ENCODE results near the gene KPNA2. TPM values are rescaled to one million over a fixed set of nuclear protein-coding genes. Genes with fewer than 3 reads are reported as not detected.
A peak's percentile ranks its signal among the peaks of the same experiment; 100 is the strongest.

KPNA2 gene
- total RNA-seq, 1 experiment from 2014 or later: 481 TPM

DNA sequence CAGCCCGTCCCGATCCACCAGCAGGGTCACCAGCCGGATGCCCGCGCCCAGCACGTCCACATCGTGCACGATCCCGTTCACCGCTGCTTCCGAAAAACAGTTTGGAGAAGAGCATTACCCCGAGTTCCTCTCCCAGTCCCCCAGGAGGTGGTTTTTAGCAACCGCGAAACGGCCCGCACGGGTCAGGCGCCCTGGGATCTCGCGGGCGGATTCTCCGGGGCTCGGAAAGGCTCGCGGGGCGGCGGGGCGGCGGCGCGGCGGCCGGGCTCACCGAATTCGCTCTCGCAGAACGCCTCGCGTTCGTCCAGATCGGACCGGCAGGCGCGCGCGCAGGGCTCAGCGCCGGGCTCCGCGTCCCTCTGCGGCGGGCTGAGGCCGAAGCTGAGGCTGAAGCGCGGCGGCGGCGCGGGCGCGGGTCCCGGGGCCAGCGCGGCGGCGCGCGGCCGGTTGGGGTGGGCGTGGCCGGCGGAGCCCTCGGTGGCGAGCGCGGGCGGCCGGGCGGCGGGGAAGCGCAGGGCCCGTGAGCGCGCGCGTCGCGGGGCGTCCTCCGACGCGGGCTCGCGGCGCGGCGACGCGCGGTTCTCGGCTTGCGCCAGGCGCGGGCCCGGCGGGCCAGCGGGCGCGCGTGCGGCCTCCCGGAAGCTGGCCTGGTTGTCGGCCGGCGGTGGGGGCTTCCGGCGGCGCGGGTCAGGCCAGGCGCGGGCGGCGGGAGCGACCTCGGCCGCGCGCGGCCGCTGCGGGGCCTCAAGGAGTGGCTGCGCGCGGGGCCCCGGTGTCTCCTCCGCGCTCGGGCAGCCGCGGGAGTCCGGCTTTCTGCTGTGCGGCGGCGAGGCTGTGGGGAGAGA is 42.2 kb upstream of the KPNA2 start:
- Histone ChIP-seq H3K27me3 (replicated peaks; ENCODE audit: insufficient read depth, low read depth, low read length, poor library complexity) (no peaks in the 10 kb centered on the region), H3K36me3 (ENCODE audit: insufficient read depth, low read length, poor library complexity, severe bottlenecking) (no peaks in the 10 kb centered on the region), H3K27ac (ENCODE audit: low read depth, low read length, poor library complexity, severe bottlenecking) (peak overlapping the region; percentile 93), H3K4me3 (ENCODE audit: low read depth, low read length, poor library complexity, severe bottlenecking) (peak overlapping the region; percentile 83), H3K9me3 (ENCODE audit: low read depth, low read length, poor library complexity, severe bottlenecking) (no peaks in the 10 kb centered on the region), H3K4me1 (ENCODE audit: insufficient read depth, low read length, poor library complexity, severe bottlenecking) (peaks cover 10% of the 10 kb centered on the region)
- no TSS peak for BruUV-seq (replicated peaks)
- peak; percentile 91 for DNase-seq (ENCODE audit: low spot score)
- TF ChIP-seq EZH2 (IDR thresholded peaks at IDR 0.05; ENCODE audit: borderline replicate concordance, low read depth, low read length, poor library complexity, severe bottlenecking): no peak
- TF ChIP-seq, protein P1, sequence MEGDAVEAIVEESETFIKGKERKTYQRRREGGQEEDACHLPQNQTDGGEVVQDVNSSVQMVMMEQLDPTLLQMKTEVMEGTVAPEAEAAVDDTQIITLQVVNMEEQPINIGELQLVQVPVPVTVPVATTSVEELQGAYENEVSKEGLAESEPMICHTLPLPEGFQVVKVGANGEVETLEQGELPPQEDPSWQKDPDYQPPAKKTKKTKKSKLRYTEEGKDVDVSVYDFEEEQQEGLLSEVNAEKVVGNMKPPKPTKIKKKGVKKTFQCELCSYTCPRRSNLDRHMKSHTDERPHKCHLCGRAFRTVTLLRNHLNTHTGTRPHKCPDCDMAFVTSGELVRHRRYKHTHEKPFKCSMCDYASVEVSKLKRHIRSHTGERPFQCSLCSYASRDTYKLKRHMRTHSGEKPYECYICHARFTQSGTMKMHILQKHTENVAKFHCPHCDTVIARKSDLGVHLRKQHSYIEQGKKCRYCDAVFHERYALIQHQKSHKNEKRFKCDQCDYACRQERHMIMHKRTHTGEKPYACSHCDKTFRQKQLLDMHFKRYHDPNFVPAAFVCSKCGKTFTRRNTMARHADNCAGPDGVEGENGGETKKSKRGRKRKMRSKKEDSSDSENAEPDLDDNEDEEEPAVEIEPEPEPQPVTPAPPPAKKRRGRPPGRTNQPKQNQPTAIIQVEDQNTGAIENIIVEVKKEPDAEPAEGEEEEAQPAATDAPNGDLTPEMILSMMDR (conservative IDR thresholded peaks at IDR 0.05; ENCODE audit: low read depth, low read length): no peak
- intact Hi-C loops (cut with micrococcal nuclease; ENCODE audit: unreplicated experiment): no loop called here
- ChIA-PET POLR2A (ENCODE audit: low non-redundant PET) (interaction anchor here (0.6 kb wide), 1 partner anchor 276 kb away, joined by 11 read pairs; the partner anchor contains the start of gene NOL11), CTCF (no interaction called here)

DNA sequence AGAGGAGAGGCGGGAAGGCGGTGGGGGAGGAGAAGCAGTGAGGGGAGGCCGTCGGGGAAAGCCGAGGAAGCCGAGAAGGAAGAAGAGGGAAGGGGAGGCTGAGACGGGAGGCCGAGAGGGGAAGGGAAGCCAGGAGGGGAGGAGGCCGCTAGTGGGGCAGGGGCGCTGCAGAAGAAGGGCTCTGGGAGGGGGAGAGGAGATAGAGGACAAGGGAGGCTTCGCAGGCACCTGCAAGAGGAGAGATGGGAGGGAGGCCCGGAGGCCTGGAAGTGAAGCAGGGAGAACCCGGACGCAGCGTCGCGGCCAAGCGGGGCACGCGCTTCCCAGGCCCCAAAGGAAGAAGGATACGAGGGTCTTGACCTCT is 41.6 kb upstream of the KPNA2 start:
- POLR2A ChIA-PET (ENCODE audit: low non-redundant PET): no interaction called here
- Histone ChIP-seq H3K9me3 (ENCODE audit: low read depth, low read length, poor library complexity, severe bottlenecking) (no peaks in the 10 kb centered on the region), H3K4me3 (ENCODE audit: low read depth, low read length, poor library complexity, severe bottlenecking) (peak overlapping the region; percentile 83), H3K27ac (ENCODE audit: low read depth, low read length, poor library complexity, severe bottlenecking) (peak overlapping the region; percentile 93), H3K27me3 (replicated peaks; ENCODE audit: insufficient read depth, low read depth, low read length, poor library complexity) (no peaks in the 10 kb centered on the region), H3K4me1 (ENCODE audit: insufficient read depth, low read length, poor library complexity, severe bottlenecking) (peaks cover 10% of the 10 kb centered on the region), H3K36me3 (ENCODE audit: insufficient read depth, low read length, poor library complexity, severe bottlenecking) (no peaks in the 10 kb centered on the region)
- CTCF ChIA-PET: no interaction called here
- no peak for DNase-seq (ENCODE audit: low spot score)
- no TSS peak for BruUV-seq (replicated peaks)
- intact Hi-C loops (cut with micrococcal nuclease; ENCODE audit: unreplicated experiment): no loop called here
- TF ChIP-seq EZH2 (IDR thresholded peaks at IDR 0.05; ENCODE audit: borderline replicate concordance, low read depth, low read length, poor library complexity, severe bottlenecking): no peak
- TF ChIP-seq, protein P1 (conservative IDR thresholded peaks at IDR 0.05; ENCODE audit: low read depth, low read length): no peak

DNA sequence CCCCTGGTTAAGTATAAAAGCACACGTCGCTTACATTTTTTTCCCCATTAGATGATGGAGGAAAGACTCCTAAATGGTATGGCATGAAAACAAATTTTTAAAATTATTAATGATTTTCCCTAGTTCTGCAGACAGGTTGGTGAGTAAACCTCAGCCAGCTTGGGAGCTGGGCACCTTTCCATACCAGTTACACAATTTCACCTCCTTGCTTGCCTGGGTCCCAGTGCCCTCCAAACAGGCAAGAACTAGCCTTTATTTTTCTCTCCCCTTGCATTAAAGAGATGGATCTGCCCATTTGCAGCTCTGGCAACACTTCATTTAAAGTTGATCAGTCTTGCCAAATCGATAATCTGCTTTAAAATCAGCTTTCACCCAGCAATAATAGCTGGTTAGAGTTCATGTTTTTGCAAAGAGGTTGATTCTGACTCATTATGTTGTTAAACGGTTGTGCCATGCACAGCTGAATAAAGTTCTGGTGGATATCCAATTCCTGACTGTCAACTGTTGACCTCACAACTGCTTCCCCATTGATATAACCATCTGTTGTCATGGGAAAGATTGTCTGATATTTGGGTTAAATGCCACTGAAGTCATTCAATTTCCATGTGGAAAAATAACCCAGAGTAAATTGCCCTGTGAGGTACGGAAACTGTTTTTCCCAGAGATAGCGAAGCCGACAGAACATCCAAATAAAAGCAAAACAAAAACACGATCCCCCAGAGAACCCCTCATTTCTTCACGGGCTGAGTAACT is 40.5 kb upstream of the KPNA2 start:
- TF ChIP-seq, protein P1 (conservative IDR thresholded peaks at IDR 0.05; ENCODE audit: low read depth, low read length): no peak
- no peaks in the 10 kb centered on the region for H3K9me3 ChIP-seq (ENCODE audit: low read depth, low read length, poor library complexity, severe bottlenecking)
- H3K4me1 ChIP-seq (ENCODE audit: insufficient read depth, low read length, poor library complexity, severe bottlenecking): peaks cover 10% of the 10 kb centered on the region
- H3K4me3 ChIP-seq (ENCODE audit: low read depth, low read length, poor library complexity, severe bottlenecking): peak overlapping the region; percentile 59
- POLR2A ChIA-PET (ENCODE audit: low non-redundant PET): no interaction called here
- BruUV-seq (replicated peaks): no TSS peak
- H3K27me3 ChIP-seq (replicated peaks; ENCODE audit: insufficient read depth, low read depth, low read length, poor library complexity): no peaks in the 10 kb centered on the region
- CTCF ChIA-PET: interaction anchor here (0.9 kb wide), 1 partner anchor 25 kb away, joined by 3 read pairs; no protein-coding TSS in a partner anchor
- no peak overlapping the region for H3K27ac ChIP-seq (ENCODE audit: low read depth, low read length, poor library complexity, severe bottlenecking)
- no peaks in the 10 kb centered on the region for H3K36me3 ChIP-seq (ENCODE audit: insufficient read depth, low read length, poor library complexity, severe bottlenecking)
- no peak for DNase-seq (ENCODE audit: low spot score)
- intact Hi-C loops (cut with micrococcal nuclease; ENCODE audit: unreplicated experiment): no loop called here
